Testis (tissue), 2 donors: ENCODE data around the gene ZNF205.

Source experiments
- CTCF ChIP-seq, 3 experiments: fragments of 450-650 bp in 2 of 3; fragments of 200-600 bp in 1 of 3; sonication (generic) in 1 of 3; IDR thresholded peaks; one replicate each; pipeline ENCODE4 v1.5.1; 2016 to 2019; ENCODE audit warnings: antibody characterized with exemption in 3 of 3, mild to moderate bottlenecking in 2 of 3, moderate library complexity in 1 of 3
- POLR2A ChIP-seq: fragments of 450-650 bp; IDR thresholded peaks from one replicate; pipeline ENCODE4 v1.6.1; 2017; ENCODE audit warnings: antibody characterized with exemption, mild to moderate bottlenecking, moderate library complexity

GRCh38 chr16:3131755-3132377 lies 19.5 kb downstream of the ZNF205 start:
- TF ChIP-seq CTCF (IDR thresholded peaks at IDR 0.05) (peak in 2 of 3 experiments; percentile 30 to 36), POLR2A (no peak)
